CD14-positive monocyte (primary cell): ENCODE results near the gene NEK7. TPM values are rescaled to one million over a fixed set of nuclear protein-coding genes. Genes with fewer than 3 reads are reported as not detected.

Experiments used
- DNase-seq, 3 donors: peaks; one replicate each; pipeline ENCODE4 v3.0.0-alpha.2; 2011 to 2022
- H2AFZ ChIP-seq: 2 replicates; pipeline ENCODE4 v1.6.0; 2012; ENCODE audit warnings: mild to moderate bottlenecking, low read depth, low read length, inconsistent platforms; ENCODE audit not compliant: insufficient read depth, poor library complexity, severe bottlenecking
- H3K27ac ChIP-seq, 2 donors: 1 replicate in 1 of 2; 2 replicates in 1 of 2; pipeline ENCODE4 v1.5.1; 2012 to 2013; ENCODE audit warnings: low read length in 2 of 2, control low read depth in 1 of 2, inconsistent platforms in 1 of 2, low read depth in 1 of 2, mild to moderate bottlenecking in 1 of 2
- H3K27me3 ChIP-seq, 2 donors: one replicate each; pipeline versions ENCODE4 v1.6.0 to v1.6.1; 2011 to 2013; ENCODE audit warnings: low read length in 2 of 2; ENCODE audit not compliant: control insufficient read depth in 2 of 2, insufficient read depth in 2 of 2
- H3K36me3 ChIP-seq, 2 donors: replicated peaks in 1 of 2; 1 replicate in 1 of 2; 2 replicates in 1 of 2; pipeline versions ENCODE4 v1.5.1 to v1.6.1; 2012 to 2013; ENCODE audit warnings: low read length in 2 of 2, control low read depth in 1 of 2, inconsistent platforms in 1 of 2, mild to moderate bottlenecking in 1 of 2; ENCODE audit not compliant: insufficient read depth in 2 of 2, control insufficient read depth in 1 of 2
- H3K4me1 ChIP-seq, 2 donors: 1 replicate in 1 of 2; 2 replicates in 1 of 2; pipeline versions ENCODE4 v1.5.1 to v1.6.1; 2012 to 2013; ENCODE audit warnings: low read length in 2 of 2, control low read depth in 1 of 2, inconsistent platforms in 1 of 2, mild to moderate bottlenecking in 1 of 2, moderate library complexity in 1 of 2; ENCODE audit not compliant: insufficient read depth in 2 of 2, control insufficient read depth in 1 of 2
- H3K4me2 ChIP-seq: replicated peaks from 2 replicates; pipeline ENCODE3; 2012; ENCODE audit warnings: low read length, moderate library complexity, mild to moderate bottlenecking; ENCODE audit not compliant: poor library complexity, severe bottlenecking; ENCODE audit errors: extremely low read depth
- H3K4me3 ChIP-seq, 3 experiments: fragments of 200-600 bp in 1 of 3; sonication (generic) in 1 of 3; replicated peaks in 1 of 3; 1 replicate in 2 of 3; 2 replicates in 1 of 3; pipeline ENCODE4 v1.5.1; 2011 to 2013; ENCODE audit warnings: low read length in 3 of 3, mild to moderate bottlenecking in 3 of 3, control low read depth in 2 of 3, low read depth in 2 of 3, inconsistent platforms in 1 of 3, moderate library complexity in 1 of 3
- H3K79me2 ChIP-seq: 2 replicates; pipeline ENCODE4 v1.6.0; 2012; ENCODE audit warnings: mild to moderate bottlenecking, control low read depth, inconsistent platforms, low read length, moderate library complexity; ENCODE audit not compliant: insufficient read depth
- H3K9ac ChIP-seq: 2 replicates; pipeline ENCODE4 v1.6.0; 2017; ENCODE audit warnings: low read length, mild to moderate bottlenecking; ENCODE audit not compliant: insufficient read depth, poor library complexity, severe bottlenecking
- H3K9me3 ChIP-seq, 2 donors: replicated peaks in 1 of 2; 1 replicate in 1 of 2; 2 replicates in 1 of 2; pipeline versions ENCODE4 v1.5.1 to v1.6.1; 2012 to 2013; ENCODE audit warnings: low read length in 2 of 2, control low read depth in 1 of 2; ENCODE audit not compliant: control insufficient read depth in 1 of 2, insufficient read depth in 1 of 2
- H4K20me1 ChIP-seq: 2 replicates; pipeline ENCODE4 v1.6.0; 2012; ENCODE audit warnings: mild to moderate bottlenecking, low read length, control low read depth, moderate library complexity; ENCODE audit not compliant: insufficient read depth
- H3K27ac Mint-ChIP-seq, 7 donors: one replicate each; pipeline ENCODE4 v1.8.0; 2020; ENCODE audit warnings: mild to moderate bottlenecking in 7 of 7, mixed read lengths in 7 of 7, moderate library complexity in 6 of 7, inconsistent platforms in 2 of 7
- H3K27me3 Mint-ChIP-seq, 3 donors: one replicate each; pipeline ENCODE4 v1.8.0; 2021 to 2022; ENCODE audit warnings: low read depth in 3 of 3, mild to moderate bottlenecking in 3 of 3, mixed read lengths in 3 of 3, moderate library complexity in 3 of 3, inconsistent platforms in 1 of 3
- H3K36me3 Mint-ChIP-seq, 2 donors: one replicate each; pipeline ENCODE4 v1.8.0; 2020; ENCODE audit warnings: mixed read lengths in 2 of 2, inconsistent platforms in 1 of 2, mild to moderate bottlenecking in 1 of 2
- H3K4me1 Mint-ChIP-seq: one replicate; pipeline ENCODE4 v1.8.0; 2020; ENCODE audit warnings: mild to moderate bottlenecking, mixed read lengths
- H3K4me3 Mint-ChIP-seq, 2 donors: one replicate each; pipeline ENCODE4 v1.8.0; 2020; ENCODE audit warnings: mild to moderate bottlenecking in 2 of 2, mixed read lengths in 2 of 2, moderate library complexity in 1 of 2
- H3K9me3 Mint-ChIP-seq, 7 donors: one replicate each; pipeline ENCODE4 v1.8.0; 2020 to 2022; ENCODE audit warnings: mixed read lengths in 7 of 7, mild to moderate bottlenecking in 6 of 7, moderate library complexity in 6 of 7, inconsistent platforms in 2 of 7
- CTCF ChIP-seq: fragments of 200-600 bp; IDR thresholded peaks from one replicate; pipeline ENCODE4 v1.8.0; 2022; ENCODE audit warnings: antibody characterized with exemption, mild to moderate bottlenecking
- WGBS: methylation state at CpG from one replicate; pipeline ENCODE4 v1.1.5; 2013; ENCODE audit warnings: missing lambda C conversion rate; ENCODE audit not compliant: insufficient coverage; 5-methylcytosine and 5-hydroxymethylcytosine counted together
- intact Hi-C, 2 donors: fragments of 100-400 bp; cut with micrococcal nuclease; formaldehyde crosslinking; loops; one replicate each; pipeline versions ENCODE4 v1.15.0 to v1.15.1; 2023
- polyA plus RNA-seq, 3 donors: library from polyadenylated mRNA; depleted of rRNA in 1 of 3; unstranded in 2 of 3; stranded (reverse) in 1 of 3; fragments of 300-500 nt in 2 of 3; fragments of >200 nt in 1 of 3; fragmentation: Illumina TruSeq in 2 of 3; gene quantifications; 1 replicate in 2 of 3; 2 replicates in 1 of 3; pipeline ENCODE4 v1.2.3, GENCODE V29; 2012 to 2021

NEK7 gene
- polyA plus RNA-seq, 3 donors = 16.0 to 50.1 (median 46.5) TPM

GRCh38 chr1:198318085-198318484 lies 161.3 kb downstream of the NEK7 start:
- H3K9ac ChIP-seq = no peak overlapping the region
- no peak overlapping the region for H3K4me3 ChIP-seq
- TF ChIP-seq CTCF = no peak
- H3K4me2 ChIP-seq = no peak overlapping the region
- Mint-ChIP-seq H3K4me1 (peaks cover 8% of the 10 kb centered on the region), H3K27me3 (no peaks in the 10 kb centered on the region), H3K4me3 (no peak overlapping the region), H3K36me3 (peaks cover 52 to 55% of the 10 kb centered on the region in 2 donors), H3K27ac (peak overlapping the region in 2 of 7 donors; percentile 12 to 70), H3K9me3 (peaks cover 0 to 11% (median 2%) of the 10 kb centered on the region in 7 donors)
- no peaks in the 10 kb centered on the region for H3K4me1 ChIP-seq
- H3K79me2 ChIP-seq = no peaks in the 10 kb centered on the region
- intact Hi-C loops = no loop called here
- H3K27ac ChIP-seq = no peak overlapping the region
- no peak overlapping the region for H2AFZ ChIP-seq
- peaks cover 0 to 4% of the 10 kb centered on the region in 2 donors for H3K9me3 ChIP-seq
- peaks cover 9 to 31% of the 10 kb centered on the region in 2 donors for H3K36me3 ChIP-seq
- H3K27me3 ChIP-seq = no peaks in the 10 kb centered on the region
- peaks cover 5% of the 10 kb centered on the region for H4K20me1 ChIP-seq
- WGBS = no CpG with 5 or more reads among the region's 1 CpG
- DNase-seq = no peak

GRCh38 chr1:198320759-198321158 lies 164.0 kb downstream of the NEK7 start:
- intact Hi-C loops = no loop called here
- Histone ChIP-seq H3K27me3 (no peaks in the 10 kb centered on the region), H2AFZ (no peak overlapping the region), H4K20me1 (peaks cover 5% of the 10 kb centered on the region), H3K4me3 (no peak overlapping the region), H3K9me3 (no peaks in the 10 kb centered on the region), H3K4me2 (no peak overlapping the region), H3K4me1 (no peaks in the 10 kb centered on the region), H3K79me2 (no peaks in the 10 kb centered on the region), H3K9ac (no peak overlapping the region), H3K27ac (no peak overlapping the region), H3K36me3 (peaks cover 6 to 32% of the 10 kb centered on the region in 2 donors)
- Mint-ChIP-seq H3K4me1 (peaks cover 8% of the 10 kb centered on the region), H3K4me3 (no peak overlapping the region), H3K9me3 (peaks cover 0 to 2% (median 0%) of the 10 kb centered on the region in 7 donors), H3K36me3 (peaks cover 31 to 34% of the 10 kb centered on the region in 2 donors), H3K27me3 (no peaks in the 10 kb centered on the region), H3K27ac (no peak overlapping the region)
- 4% methylated on average over 4 of the region's 6 CpGs for WGBS
- no peak for TF ChIP-seq CTCF
- DNase-seq = peak in 1 of 3 donors; percentile 5
